H9 (cell line): ENCODE results near the gene EVI5. TPM values are rescaled to one million over a fixed set of nuclear protein-coding genes. Genes with fewer than 3 reads are reported as not detected.

Experiments
- DNase-seq: peaks from one replicate; pipeline ENCODE4 v3.0.0-alpha.2; 2017
- H2AFZ ChIP-seq: one replicate; pipeline ENCODE4 v1.6.1; 2013; ENCODE audit warnings: mild to moderate bottlenecking, low read length, control low read depth, moderate library complexity
- H2AK5ac ChIP-seq: 2 replicates; pipeline ENCODE4 v1.6.1; 2013; ENCODE audit warnings: low read length, control low read depth, mixed read lengths; ENCODE audit not compliant: insufficient read length
- H2BK120ac ChIP-seq: one replicate; pipeline ENCODE4 v1.6.1; 2013; ENCODE audit warnings: low read depth, mild to moderate bottlenecking, low read length, control low read depth, inconsistent platforms; ENCODE audit not compliant: poor library complexity, severe bottlenecking
- H2BK12ac ChIP-seq: 2 replicates; pipeline ENCODE4 v1.6.1; 2013; ENCODE audit warnings: low read length, control low read depth, mixed read lengths, low read depth; ENCODE audit not compliant: insufficient read length
- H2BK15ac ChIP-seq: 2 replicates; pipeline ENCODE4 v1.6.1; 2013; ENCODE audit warnings: low read depth, low read length, control low read depth
- H2BK20ac ChIP-seq: one replicate; pipeline ENCODE4 v1.6.1; 2013; ENCODE audit warnings: low read depth, mild to moderate bottlenecking, low read length, control low read depth, inconsistent platforms; ENCODE audit not compliant: poor library complexity, severe bottlenecking
- H2BK5ac ChIP-seq: 2 replicates; pipeline ENCODE4 v1.6.1; 2013; ENCODE audit warnings: low read length, control low read depth, mixed read lengths; ENCODE audit not compliant: insufficient read length
- H3K14ac ChIP-seq: 2 replicates; pipeline ENCODE4 v1.6.1; 2013; ENCODE audit warnings: low read length, control low read depth; ENCODE audit not compliant: insufficient read depth
- H3K18ac ChIP-seq: 2 replicates; pipeline ENCODE4 v1.6.1; 2013; ENCODE audit warnings: low read depth, mild to moderate bottlenecking, mixed read lengths, low read length, control low read depth; ENCODE audit not compliant: insufficient read length
- H3K23ac ChIP-seq: 2 replicates; pipeline ENCODE4 v1.6.1; 2013; ENCODE audit warnings: low read length, control low read depth, mixed read lengths, low read depth; ENCODE audit not compliant: insufficient read length
- H3K23me2 ChIP-seq: 2 replicates; pipeline ENCODE4 v1.6.1; 2013; ENCODE audit warnings: low read depth, mild to moderate bottlenecking, mixed read lengths, low read length, control low read depth; ENCODE audit not compliant: insufficient read length, poor library complexity, severe bottlenecking
- H3K27ac ChIP-seq: 2 replicates; pipeline ENCODE4 v1.5.1; 2013; ENCODE audit warnings: low read length, control low read depth, mixed read lengths, low read depth; ENCODE audit not compliant: insufficient read length
- H3K27me3 ChIP-seq: 2 replicates; pipeline ENCODE4 v1.6.1; 2013; ENCODE audit warnings: low read length, control low read depth, inconsistent platforms; ENCODE audit not compliant: insufficient read depth
- H3K4ac ChIP-seq: 2 replicates; pipeline ENCODE4 v1.6.1; 2013; ENCODE audit warnings: low read depth, mild to moderate bottlenecking, control low read depth, inconsistent platforms, low read length, moderate library complexity
- H3K4me1 ChIP-seq: 2 replicates; pipeline ENCODE4 v1.6.1; 2013; ENCODE audit warnings: low read length, control low read depth, inconsistent platforms; ENCODE audit not compliant: insufficient read depth
- H3K4me2 ChIP-seq: 2 replicates; pipeline ENCODE4 v1.6.1; 2013; ENCODE audit warnings: low read length, control low read depth, mixed read lengths; ENCODE audit not compliant: insufficient read length, insufficient read depth
- H3K56ac ChIP-seq: 2 replicates; pipeline ENCODE4 v1.6.1; 2013; ENCODE audit warnings: low read depth, mild to moderate bottlenecking, mixed read lengths, low read length, control low read depth; ENCODE audit not compliant: insufficient read length
- H3K79me1 ChIP-seq: 2 replicates; pipeline ENCODE4 v1.6.1; 2013; ENCODE audit warnings: low read depth, mild to moderate bottlenecking, moderate library complexity, low read length, control low read depth, inconsistent platforms; ENCODE audit not compliant: insufficient read depth, poor library complexity, severe bottlenecking
- H3K79me2 ChIP-seq: 2 replicates; pipeline ENCODE4 v1.6.1; 2013; ENCODE audit warnings: low read length, control low read depth, inconsistent platforms; ENCODE audit not compliant: insufficient read depth
- H3K9ac ChIP-seq: 2 replicates; pipeline ENCODE4 v1.6.1; 2013; ENCODE audit warnings: low read length, control low read depth, mixed read lengths; ENCODE audit not compliant: insufficient read length; ENCODE audit errors: extremely low read depth
- H3K9me3 ChIP-seq: one replicate; pipeline ENCODE4 v1.6.1; 2013; ENCODE audit warnings: low read depth, low read length, inconsistent platforms; ENCODE audit not compliant: control insufficient read depth
- H3T11ph ChIP-seq: one replicate; pipeline ENCODE4 v1.6.1; 2013; ENCODE audit warnings: mild to moderate bottlenecking, low read length, control low read depth, inconsistent platforms
- H4K20me1 ChIP-seq: one replicate; pipeline ENCODE4 v1.6.1; 2013; ENCODE audit not compliant: control insufficient read depth, insufficient read length, insufficient read depth
- H4K5ac ChIP-seq: 2 replicates; pipeline ENCODE4 v1.6.1; 2013; ENCODE audit warnings: low read depth, mild to moderate bottlenecking, mixed read lengths, low read length, control low read depth; ENCODE audit not compliant: insufficient read length
- H4K8ac ChIP-seq: replicated peaks from 2 replicates; pipeline ENCODE4 v1.6.1; 2013; ENCODE audit warnings: low read length, control low read depth, mixed read lengths, low read depth; ENCODE audit not compliant: insufficient read length
- H4K91ac ChIP-seq: 2 replicates; pipeline ENCODE4 v1.6.1; 2013; ENCODE audit warnings: low read depth, mild to moderate bottlenecking, moderate library complexity, mixed read lengths, low read length, control low read depth; ENCODE audit not compliant: insufficient read length
- H3K27ac Mint-ChIP-seq, 3 experiments: 2 replicates in 2 of 3; 3 replicates in 1 of 3; pipeline ENCODE4 v1.8.0; 2020 to 2021; ENCODE audit warnings: mixed read lengths in 3 of 3, mild to moderate bottlenecking in 1 of 3, moderate library complexity in 1 of 3
- H3K27me3 Mint-ChIP-seq: 2 replicates; pipeline ENCODE4 v1.8.0; 2021; ENCODE audit warnings: low read depth, mild to moderate bottlenecking, moderate library complexity, mixed read lengths
- H3K36me3 Mint-ChIP-seq, 3 experiments: 2 replicates in 2 of 3; 3 replicates in 1 of 3; pipeline ENCODE4 v1.8.0; 2020 to 2021; ENCODE audit warnings: low read depth in 3 of 3, mixed read lengths in 3 of 3; ENCODE audit not compliant: insufficient read depth in 1 of 3
- H3K4me1 Mint-ChIP-seq, 2 experiments: 2 replicates each; pipeline ENCODE4 v1.8.0; 2020; ENCODE audit warnings: mixed read lengths in 2 of 2
- H3K4me3 Mint-ChIP-seq, 2 experiments: 2 replicates in 1 of 2; 3 replicates in 1 of 2; pipeline ENCODE4 v1.8.0; 2020 to 2021; ENCODE audit warnings: mild to moderate bottlenecking in 2 of 2, mixed read lengths in 2 of 2, moderate library complexity in 1 of 2
- H3K9me3 Mint-ChIP-seq, 2 experiments: 2 replicates in 1 of 2; 3 replicates in 1 of 2; pipeline ENCODE4 v1.8.0; 2020; ENCODE audit warnings: mild to moderate bottlenecking in 2 of 2, mixed read lengths in 2 of 2, moderate library complexity in 1 of 2
- CTCF ChIP-seq: fragments of 200-600 bp; sonication (generic); conservative IDR thresholded peaks from 3 replicates; pipeline ENCODE4 v1.8.0; 2021; ENCODE audit warnings: antibody characterized with exemption, mild to moderate bottlenecking
- total RNA-seq: library from RNA; stranded (reverse); gene quantifications from 2 replicates; pipeline ENCODE4 v1.2.1, GENCODE V29; 2021

Gene EVI5
- total RNA-seq, 1 experiment from 2014 or later: 9.7 TPM

- Histone ChIP-seq H3K27me3 (no peaks in the 10 kb centered on the region), H2BK20ac (no peak overlapping the region)
Observed at GRCh38 chr1:92808381-92808780, 23.5 kb upstream of the EVI5 start.

More at GRCh38 chr1:92808381-92808780, 23.5 kb upstream of the EVI5 start:
- Histone ChIP-seq H2BK5ac (no peak overlapping the region), H3K9ac (no peak overlapping the region), H3K23ac (no peak overlapping the region), H2BK12ac (no peak overlapping the region), H4K5ac (no peak overlapping the region), H3T11ph (no peak overlapping the region), H4K8ac (no peak overlapping the region), H3K79me1 (no peaks in the 10 kb centered on the region), H3K27ac (no peak overlapping the region), H3K14ac (no peak overlapping the region), H3K79me2 (no peaks in the 10 kb centered on the region), H2BK15ac (no peak overlapping the region), H3K4ac (no peak overlapping the region), H2AK5ac (no peak overlapping the region), H3K23me2 (no peaks in the 10 kb centered on the region), H2AFZ (no peak overlapping the region), H3K4me2 (no peak overlapping the region), H2BK120ac (no peak overlapping the region), H3K9me3 (no peaks in the 10 kb centered on the region), H4K91ac (no peak overlapping the region), H3K56ac (no peak overlapping the region), H3K4me1 (no peaks in the 10 kb centered on the region), H4K20me1 (no peaks in the 10 kb centered on the region), H3K18ac (no peak overlapping the region)
- Mint-ChIP-seq H3K4me1 (peaks cover 3 to 4% of the 10 kb centered on the region in 2 experiments; a peak in 2 of 4 replicates), H3K4me3 (no peak overlapping the region), H3K27ac (no peak overlapping the region), H3K9me3 (peaks cover 0 to 3% of the 10 kb centered on the region in 2 experiments; a peak in 1 of 5 replicates), H3K27me3 (no peaks in the 10 kb centered on the region; the same call in 1 of the 2 replicates), H3K36me3 (no peaks in the 10 kb centered on the region)
- no peak for TF ChIP-seq CTCF
- DNase-seq: no peak
